LNCAP (cell line): ENCODE measurements around the gene ANKRD44.

Experiments used
- TF ChIP-seq, protein P1 (sequence below): fragments of 450-650 bp; IDR thresholded peaks from 2 replicates; pipeline ENCODE4 v1.5.1; 2017; ENCODE audit warnings: mild to moderate bottlenecking

Gene ANKRD44

GRCh38 chr2:197264332-197264731 is 46.2 kb downstream of the ANKRD44 start:
- TF ChIP-seq, protein P1, sequence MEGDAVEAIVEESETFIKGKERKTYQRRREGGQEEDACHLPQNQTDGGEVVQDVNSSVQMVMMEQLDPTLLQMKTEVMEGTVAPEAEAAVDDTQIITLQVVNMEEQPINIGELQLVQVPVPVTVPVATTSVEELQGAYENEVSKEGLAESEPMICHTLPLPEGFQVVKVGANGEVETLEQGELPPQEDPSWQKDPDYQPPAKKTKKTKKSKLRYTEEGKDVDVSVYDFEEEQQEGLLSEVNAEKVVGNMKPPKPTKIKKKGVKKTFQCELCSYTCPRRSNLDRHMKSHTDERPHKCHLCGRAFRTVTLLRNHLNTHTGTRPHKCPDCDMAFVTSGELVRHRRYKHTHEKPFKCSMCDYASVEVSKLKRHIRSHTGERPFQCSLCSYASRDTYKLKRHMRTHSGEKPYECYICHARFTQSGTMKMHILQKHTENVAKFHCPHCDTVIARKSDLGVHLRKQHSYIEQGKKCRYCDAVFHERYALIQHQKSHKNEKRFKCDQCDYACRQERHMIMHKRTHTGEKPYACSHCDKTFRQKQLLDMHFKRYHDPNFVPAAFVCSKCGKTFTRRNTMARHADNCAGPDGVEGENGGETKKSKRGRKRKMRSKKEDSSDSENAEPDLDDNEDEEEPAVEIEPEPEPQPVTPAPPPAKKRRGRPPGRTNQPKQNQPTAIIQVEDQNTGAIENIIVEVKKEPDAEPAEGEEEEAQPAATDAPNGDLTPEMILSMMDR = no peak

- TF ChIP-seq, protein P1 = no peak
Observed at GRCh38 chr2:197263077-197263476, 47.5 kb downstream of the ANKRD44 start.

DNA sequence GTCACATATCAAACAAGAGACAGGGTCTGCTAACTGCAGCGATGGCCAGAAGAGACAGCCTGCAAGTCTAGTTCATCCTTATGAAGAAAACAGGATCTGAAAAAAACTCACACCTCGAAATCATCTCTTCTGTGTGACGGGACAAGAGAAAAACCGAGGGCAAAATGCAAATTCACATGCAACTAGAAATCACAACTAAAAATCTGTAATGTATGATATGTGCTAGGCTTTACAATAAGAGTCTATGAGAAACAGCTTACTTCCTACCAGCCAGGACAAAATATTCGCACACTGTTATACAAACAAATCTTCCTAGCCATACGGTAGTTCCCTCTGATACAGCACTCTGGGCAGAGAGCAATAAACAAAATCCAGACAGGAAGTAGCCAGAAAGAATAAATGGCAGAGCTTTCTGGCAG is 48.8 kb downstream of the ANKRD44 start:
- TF ChIP-seq, protein P1 = no peak

DNA sequence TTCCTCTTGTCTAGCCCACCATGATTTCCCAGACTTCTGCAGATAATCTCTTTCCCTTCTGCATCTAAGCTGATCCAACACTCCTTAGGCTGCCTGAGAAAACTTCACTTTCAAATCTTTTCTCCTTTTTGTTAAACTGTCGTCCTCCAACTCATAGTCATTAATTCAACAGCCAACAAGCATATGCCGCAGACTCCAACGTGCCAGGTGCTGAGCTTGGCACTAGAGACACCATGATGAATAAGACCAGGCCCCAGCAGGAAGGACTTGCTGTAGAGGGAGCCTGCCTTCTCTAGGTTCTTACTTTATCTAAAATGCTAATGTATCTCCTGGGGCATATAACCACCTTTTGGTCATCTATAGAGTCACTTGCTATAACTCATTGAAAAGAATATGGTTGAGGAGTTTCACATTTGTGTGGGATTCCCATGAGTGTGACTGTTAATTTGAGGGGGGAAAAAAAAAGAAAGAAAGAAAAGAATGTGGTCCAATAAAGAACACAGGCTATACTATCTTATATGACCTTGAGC is 51.0 kb downstream of the ANKRD44 start:
- TF ChIP-seq, protein P1 = no peak

DNA sequence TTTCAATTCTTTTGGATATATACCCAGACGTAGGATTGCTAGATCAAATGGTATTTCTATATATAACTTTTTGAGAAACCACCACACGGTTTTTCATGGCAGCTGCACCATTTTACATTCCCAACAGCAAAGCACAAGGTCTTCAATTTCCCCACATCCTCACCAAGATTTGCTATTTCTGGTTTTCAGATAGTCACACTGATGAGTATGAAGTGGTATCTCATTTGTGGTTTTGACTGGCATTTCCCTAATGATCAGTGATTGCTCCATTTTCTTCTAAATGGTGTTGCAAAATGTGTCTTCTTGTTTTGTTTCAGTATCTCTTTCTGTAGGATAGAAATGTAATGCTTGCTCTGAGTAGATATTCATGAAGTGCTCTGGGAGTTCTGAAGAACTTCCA is 52.0 kb downstream of the ANKRD44 start:
- TF ChIP-seq, protein P1 = no peak

DNA sequence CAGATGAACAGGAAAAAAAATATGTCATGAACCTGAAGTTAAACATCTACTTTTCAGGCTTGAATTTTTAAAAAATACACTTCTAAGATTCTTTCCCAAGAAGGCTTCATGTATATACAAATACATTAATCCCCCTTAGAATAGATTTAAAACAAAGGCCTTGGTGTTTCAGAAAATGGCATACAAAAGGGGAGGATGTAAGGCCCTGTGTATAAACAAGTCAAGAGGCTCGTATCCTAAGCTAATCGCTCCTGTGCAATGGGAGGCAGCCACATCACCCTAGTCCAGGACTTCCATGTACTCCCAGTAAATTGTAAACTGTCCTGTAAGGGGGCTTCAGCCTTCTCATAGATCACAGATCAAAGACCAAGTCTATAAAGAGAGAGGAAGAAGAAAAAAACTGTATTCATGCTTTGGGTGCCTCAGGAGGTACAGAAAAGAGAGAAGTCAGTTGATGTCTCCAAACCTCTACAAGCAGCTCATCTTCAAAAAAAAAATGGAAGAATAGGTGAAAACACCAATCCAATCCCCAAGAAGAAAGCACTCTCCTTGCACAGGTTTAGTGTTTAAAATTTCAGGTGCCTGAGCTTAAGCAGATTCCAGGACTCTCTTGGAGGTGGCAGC is 53.9 kb downstream of the ANKRD44 start:
- TF ChIP-seq, protein P1 = no peak

DNA sequence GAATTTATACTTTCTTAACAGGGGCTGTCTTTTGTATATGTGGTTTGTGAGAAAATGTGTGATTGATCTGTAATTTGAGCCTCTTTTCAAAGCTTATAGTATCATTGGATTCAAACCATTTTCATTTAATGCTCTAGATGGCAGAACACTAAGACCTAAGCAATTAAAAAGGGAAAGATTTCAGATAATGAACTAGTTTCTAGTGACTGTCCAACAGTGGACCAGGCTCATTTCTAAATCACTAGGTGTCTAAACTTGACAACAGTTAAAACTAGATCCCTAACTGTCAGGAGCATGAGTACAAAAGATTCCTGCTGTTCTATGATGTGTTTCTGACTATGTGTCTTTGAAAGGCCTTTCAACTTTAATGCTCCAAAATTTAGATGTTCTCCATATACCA is 54.6 kb downstream of the ANKRD44 start:
- TF ChIP-seq, protein P1 = no peak

DNA sequence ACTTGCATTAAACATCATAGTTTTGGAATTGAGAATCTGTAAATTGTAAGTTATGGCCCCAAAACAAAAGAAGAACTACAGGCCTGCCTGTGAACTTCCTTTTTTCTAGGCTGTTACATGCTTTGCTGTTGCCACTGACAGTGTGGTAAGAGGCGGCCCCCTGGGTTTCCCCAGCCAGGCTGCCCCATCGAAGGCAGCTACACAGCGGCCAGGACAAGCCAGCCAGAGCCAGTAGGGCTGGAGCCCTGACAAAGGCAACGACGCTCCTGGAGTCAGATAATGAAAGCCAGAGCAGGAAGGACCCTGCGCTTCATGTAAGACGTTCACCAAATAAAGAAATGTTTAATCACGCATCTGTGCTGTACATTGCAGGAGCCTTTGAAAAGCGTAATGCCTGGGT is 55.0 kb downstream of the ANKRD44 start:
- TF ChIP-seq, protein P1 = no peak
